ENCODE data around the gene BABAM2. TPM values are rescaled to one million over a fixed set of nuclear protein-coding genes. Genes with fewer than 3 reads are reported as not detected.

The BABAM2 gene
- polyA plus RNA-seq, 3 donors, result 50.8 to 57.8 (median 56.1) TPM

DNA sequence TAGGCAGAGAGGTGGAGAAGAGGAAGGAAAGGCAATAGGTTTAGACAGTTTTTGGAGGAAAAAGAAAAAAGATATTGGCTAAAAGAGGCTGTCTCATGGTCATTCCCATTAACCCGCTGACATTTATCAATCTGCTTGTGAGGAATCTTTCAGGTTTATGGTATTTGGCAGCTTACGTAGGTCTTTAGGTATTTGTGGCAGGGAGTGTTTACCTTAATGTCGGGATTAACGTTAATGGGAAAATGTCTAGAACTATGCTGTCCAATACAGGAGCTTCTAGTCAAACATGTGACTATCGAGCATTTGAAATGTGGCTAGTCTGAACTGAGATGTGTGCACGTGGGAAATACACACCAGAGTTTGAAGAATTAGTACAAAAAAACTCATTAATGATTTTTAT lies 144.2 kb downstream of the BABAM2 start:
- DNase-seq (ENCODE audit: extremely low read depth in 1 of 11, low read depth in 9 of 11, low spot score in 4 of 11), result no peak

DNA sequence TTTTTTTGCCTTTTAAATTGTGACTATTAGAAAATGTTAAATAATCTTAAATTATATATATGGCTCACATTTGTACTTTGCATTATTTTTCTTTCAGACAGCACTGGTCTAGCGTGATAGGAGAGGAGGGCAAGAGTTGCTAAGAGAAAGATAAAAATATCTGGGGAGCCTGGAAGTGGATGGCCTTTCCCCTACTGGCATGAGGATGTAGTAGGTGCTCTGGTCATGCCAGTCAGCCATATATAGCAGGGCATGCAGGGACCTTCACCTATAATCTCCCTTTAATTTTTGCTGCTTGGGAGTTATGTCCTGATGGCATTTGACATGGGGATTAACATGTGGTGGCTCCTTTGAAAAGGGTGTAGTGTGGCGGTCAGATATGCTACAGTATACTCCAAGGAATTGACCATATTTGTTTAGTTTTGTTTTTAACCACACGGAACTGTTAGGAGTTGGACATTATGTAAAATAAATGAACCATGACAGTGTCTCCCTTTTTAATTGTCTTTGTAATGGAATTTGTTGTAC lies 144.7 kb downstream of the BABAM2 start:
- no peak for DNase-seq (ENCODE audit: extremely low read depth in 1 of 11, low read depth in 9 of 11, low spot score in 4 of 11)

- no peak for DNase-seq (ENCODE audit: extremely low read depth in 1 of 11, low read depth in 9 of 11, low spot score in 4 of 11)
Observed at GRCh38 chr2:28035816-28036215, 145.3 kb downstream of the BABAM2 start.

- no peak for DNase-seq (ENCODE audit: extremely low read depth in 1 of 11, low read depth in 9 of 11, low spot score in 4 of 11)
Observed at GRCh38 chr2:28036307-28036706, 145.8 kb downstream of the BABAM2 start.

- DNase-seq (ENCODE audit: extremely low read depth in 1 of 11, low read depth in 9 of 11, low spot score in 4 of 11), result no peak
Observed at GRCh38 chr2:28038722-28039121, 148.2 kb downstream of the BABAM2 start.

- no peak for DNase-seq (ENCODE audit: extremely low read depth in 1 of 11, low read depth in 9 of 11, low spot score in 4 of 11)
Observed at GRCh38 chr2:28045676-28046351, 155.3 kb downstream of the BABAM2 start.

GRCh38 chr2:28046921-28047320 lies 156.4 kb downstream of the BABAM2 start:
- no peak for DNase-seq (ENCODE audit: extremely low read depth in 1 of 11, low read depth in 9 of 11, low spot score in 4 of 11)

- DNase-seq (ENCODE audit: extremely low read depth in 1 of 11, low read depth in 9 of 11, low spot score in 4 of 11), result no peak
Observed at GRCh38 chr2:28047681-28048080, 157.2 kb downstream of the BABAM2 start.

- DNase-seq (ENCODE audit: extremely low read depth in 1 of 11, low read depth in 9 of 11, low spot score in 4 of 11), result no peak
Observed at GRCh38 chr2:28048341-28048740, 157.8 kb downstream of the BABAM2 start.

GRCh38 chr2:28049416-28049815 lies 158.9 kb downstream of the BABAM2 start:
- DNase-seq (ENCODE audit: extremely low read depth in 1 of 11, low read depth in 9 of 11, low spot score in 4 of 11), result no peak

- no peak for DNase-seq (ENCODE audit: extremely low read depth in 1 of 11, low read depth in 9 of 11, low spot score in 4 of 11)
Observed at GRCh38 chr2:28049899-28050298, 159.4 kb downstream of the BABAM2 start.

GRCh38 chr2:28052691-28053090 lies 162.2 kb downstream of the BABAM2 start:
- no peak for DNase-seq (ENCODE audit: extremely low read depth in 1 of 11, low read depth in 9 of 11, low spot score in 4 of 11)

DNA sequence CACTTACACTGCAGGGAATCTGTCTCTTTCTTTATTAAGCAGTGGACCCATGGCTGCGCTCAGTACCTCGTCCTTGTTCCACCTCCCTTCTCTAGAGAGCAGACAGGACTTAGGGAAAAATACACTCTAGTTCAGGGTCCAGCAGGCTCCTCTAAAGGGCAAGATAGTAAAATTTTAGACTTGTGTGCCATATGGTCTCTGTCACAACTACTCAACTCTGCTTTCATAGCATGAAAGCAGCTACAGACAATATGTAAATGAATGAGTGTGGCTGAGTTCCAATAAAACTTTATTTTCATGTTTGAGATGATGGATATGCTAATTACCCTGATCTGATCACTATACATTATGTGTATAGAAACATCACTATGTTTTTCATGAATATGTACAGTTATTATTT lies 163.1 kb downstream of the BABAM2 start:
- DNase-seq (ENCODE audit: extremely low read depth in 1 of 11, low read depth in 9 of 11, low spot score in 4 of 11), result peak in 5 of 11 donors; percentile 16 to 40 (median 19)

DNA sequence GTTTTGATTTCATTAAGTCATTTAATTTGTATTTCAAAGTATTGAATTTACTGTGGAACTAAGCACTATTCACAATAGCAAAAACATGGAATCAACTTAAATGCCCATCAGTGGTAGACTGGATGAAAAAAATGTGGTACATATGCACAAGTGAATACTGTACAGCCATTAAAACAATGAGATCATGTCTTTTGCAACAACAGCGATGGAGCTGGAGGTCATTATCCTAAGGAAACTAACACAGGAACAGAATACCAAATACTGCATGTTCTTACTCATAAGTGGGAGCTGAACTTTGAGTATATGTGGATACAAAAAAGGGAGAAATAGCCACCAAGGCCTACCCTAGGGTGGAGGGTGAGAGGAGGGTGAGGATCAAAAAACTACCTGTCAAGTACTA lies 164.4 kb downstream of the BABAM2 start:
- no peak for DNase-seq (ENCODE audit: extremely low read depth in 1 of 11, low read depth in 9 of 11, low spot score in 4 of 11)

GRCh38 chr2:28055325-28055970 lies 164.9 kb downstream of the BABAM2 start:
- DNase-seq (ENCODE audit: extremely low read depth in 1 of 11, low read depth in 9 of 11, low spot score in 4 of 11), result no peak

DNA sequence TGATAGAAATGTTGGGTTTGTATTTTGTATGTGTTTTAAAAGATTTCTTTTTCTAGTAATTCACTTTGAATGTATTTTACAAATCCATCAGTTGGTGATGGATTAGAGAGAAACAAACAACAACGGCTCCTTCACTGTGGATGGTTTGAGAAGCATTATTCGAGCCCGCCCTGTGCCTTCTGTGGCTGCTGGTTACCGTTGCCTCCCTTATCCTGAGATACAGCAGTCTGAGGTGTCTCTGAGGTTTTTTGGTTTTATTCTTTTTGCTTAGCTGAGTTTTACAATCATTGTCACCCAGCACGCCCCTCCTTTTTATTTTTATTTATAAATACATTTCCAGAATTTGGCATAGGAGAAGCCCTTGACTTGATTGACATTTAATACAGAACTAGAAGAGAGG lies 168.3 kb downstream of the BABAM2 start:
- DNase-seq (ENCODE audit: extremely low read depth in 1 of 11, low read depth in 9 of 11, low spot score in 4 of 11), result no peak

DNA sequence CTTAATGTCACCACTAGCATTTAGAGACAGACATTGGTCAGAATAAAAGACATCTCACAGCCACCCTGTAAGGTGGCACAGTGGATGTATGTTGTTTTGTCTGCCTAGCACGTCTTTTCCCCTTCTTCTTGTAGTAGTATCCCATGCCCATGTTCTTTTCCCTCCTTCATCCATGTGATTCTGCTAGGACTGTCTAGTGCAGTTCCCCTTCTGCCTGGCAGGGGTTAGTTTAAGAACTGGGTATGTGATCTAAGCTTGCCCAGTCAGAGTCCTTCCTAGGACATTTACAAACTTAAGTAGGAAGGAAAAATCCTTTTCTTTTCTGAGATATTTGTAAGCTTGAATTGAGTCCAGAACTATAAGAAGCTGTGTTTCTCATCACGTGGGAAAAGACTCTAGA lies 172.3 kb downstream of the BABAM2 start:
- DNase-seq (ENCODE audit: extremely low read depth in 1 of 11, low read depth in 9 of 11, low spot score in 4 of 11), result no peak

GRCh38 chr2:28063492-28063962 lies 173.0 kb downstream of the BABAM2 start:
- no peak for DNase-seq (ENCODE audit: extremely low read depth in 1 of 11, low read depth in 9 of 11, low spot score in 4 of 11)

DNA sequence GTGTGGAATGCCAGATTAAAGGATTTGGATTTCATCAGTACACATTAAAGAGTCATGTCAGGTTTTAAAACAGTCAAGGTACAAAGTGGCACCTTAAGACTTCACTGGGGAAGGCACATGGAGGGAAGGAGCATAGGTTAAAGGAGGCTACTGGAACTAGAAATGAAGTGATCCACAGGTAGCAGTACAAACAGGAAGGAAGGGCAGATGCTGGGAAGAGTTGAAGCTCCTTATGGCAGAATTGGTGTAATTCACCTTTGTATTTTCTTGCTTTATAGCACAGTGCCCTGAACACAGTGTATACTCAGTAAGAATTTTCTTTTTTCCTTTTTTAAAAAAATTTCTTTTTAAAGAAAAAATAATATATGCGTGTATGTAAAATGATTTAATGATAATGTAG lies 177.1 kb downstream of the BABAM2 start:
- no peak for DNase-seq (ENCODE audit: extremely low read depth in 1 of 11, low read depth in 9 of 11, low spot score in 4 of 11)

- peak in 7 of 11 donors; percentile 24 to 53 (median 45) for DNase-seq (ENCODE audit: extremely low read depth in 1 of 11, low read depth in 9 of 11, low spot score in 4 of 11)
Observed at GRCh38 chr2:28068088-28068487, 177.6 kb downstream of the BABAM2 start.

- DNase-seq (ENCODE audit: extremely low read depth in 1 of 11, low read depth in 9 of 11, low spot score in 4 of 11), result no peak
Observed at GRCh38 chr2:28068527-28068926, 178.0 kb downstream of the BABAM2 start.

All from renal cortex interstitium (tissue), 11 donors.